Transverse colon (tissue), 4 donors: ENCODE data around the gene WNT7A. TPM values are rescaled to one million over a fixed set of nuclear protein-coding genes. Genes with fewer than 3 reads are reported as not detected.

ENCODE experiments used
- DNase-seq: peaks from one replicate; pipeline ENCODE4 v3.0.0-alpha.2; 2019
- H3K27ac ChIP-seq, 4 donors: fragments of 200-600 bp; sonication (generic); 2 replicates each; pipeline ENCODE4 v1.5.1; 2016 to 2018; ENCODE audit warnings: inconsistent platforms in 4 of 4
- H3K27me3 ChIP-seq: fragments of 200-600 bp; sonication (generic); 2 replicates; pipeline ENCODE4 v1.5.1; 2017; ENCODE audit warnings: inconsistent platforms
- H3K36me3 ChIP-seq, 4 donors: fragments of 200-600 bp; sonication (generic); 2 replicates each; pipeline ENCODE4 v1.5.1; 2017 to 2019; ENCODE audit warnings: inconsistent platforms in 4 of 4
- H3K4me1 ChIP-seq, 4 donors: fragments of 200-600 bp; sonication (generic); 2 replicates each; pipeline ENCODE4 v1.5.1; 2017 to 2020; ENCODE audit warnings: inconsistent platforms in 4 of 4
- H3K4me3 ChIP-seq, 4 donors: fragments of 200-600 bp; sonication (generic); 1 replicate in 1 of 4; 2 replicates in 3 of 4; pipeline versions ENCODE4 v1.5.1 to v1.6.1; 2017 to 2019; ENCODE audit warnings: inconsistent platforms in 4 of 4
- H3K9me3 ChIP-seq, 2 donors: fragments of 200-600 bp; sonication (generic); 2 replicates each; pipeline ENCODE4 v1.5.1; 2017 to 2019; ENCODE audit warnings: inconsistent platforms in 2 of 2
- EP300 ChIP-seq: sonication (generic); formaldehyde crosslinking; IDR thresholded peaks from one replicate; pipeline ENCODE4 v1.6.1; 2017; ENCODE audit warnings: antibody characterized with exemption, low read depth
- POLR2A ChIP-seq: fragments of 450-650 bp; IDR thresholded peaks from one replicate; pipeline ENCODE4 v1.6.1; 2016; ENCODE audit warnings: antibody characterized with exemption, mild to moderate bottlenecking, moderate library complexity
- POLR2AphosphoS5 ChIP-seq, 3 donors: sonication (generic); formaldehyde crosslinking; IDR thresholded peaks; one replicate each; pipeline ENCODE4 v1.6.1; 2016; ENCODE audit warnings: antibody characterized with exemption in 3 of 3
- WGBS, 2 donors: methylation state at CpG; one replicate each; pipeline ENCODE4 v1.1.5; 2018; ENCODE audit warnings: low coverage in 1 of 2; 5-methylcytosine and 5-hydroxymethylcytosine counted together
- in situ Hi-C, 4 donors: fragments of 200-750 bp; cut with MboI; loops; one replicate each; pipeline versions ENCODE4 v1.15.0 to v1.15.1; 2017; ENCODE audit warnings: low sequenced_read_pairs in 3 of 4, low pct_ligation_motif_present in 1 of 4, low pct_unique_long_range_greater_than_20kb in 1 of 4
- intact Hi-C: fragments of 100-400 bp; cut with DNase I; formaldehyde crosslinking; loops from one replicate; pipeline ENCODE4 v1.15.1; 2023; ENCODE audit warnings: low total_unique reads
- total RNA-seq, 4 donors: library from RNA; depleted of rRNA; stranded (reverse); fragments of >200 nt; gene quantifications; one replicate each; pipeline ENCODE4 v1.1.0, GENCODE V29; 2016
- TF ChIP-seq, protein P1 (sequence below), 5 experiments: fragments of 200-600 bp in 3 of 5; fragments of 450-650 bp in 2 of 5; sonication (generic) in 3 of 5; IDR thresholded peaks; 1 replicate in 2 of 5; 2 replicates in 3 of 5; pipeline ENCODE4 v1.5.1; 2016 to 2017; ENCODE audit warnings: antibody characterized with exemption in 5 of 5, inconsistent platforms in 3 of 5, mild to moderate bottlenecking in 2 of 5, moderate library complexity in 1 of 5

WNT7A gene
- total RNA-seq, 4 donors from 2014 or later, result not detected

GRCh38 chr3:13785351-13785750 lies 94.5 kb downstream of the WNT7A start:
- TF ChIP-seq, protein P1, sequence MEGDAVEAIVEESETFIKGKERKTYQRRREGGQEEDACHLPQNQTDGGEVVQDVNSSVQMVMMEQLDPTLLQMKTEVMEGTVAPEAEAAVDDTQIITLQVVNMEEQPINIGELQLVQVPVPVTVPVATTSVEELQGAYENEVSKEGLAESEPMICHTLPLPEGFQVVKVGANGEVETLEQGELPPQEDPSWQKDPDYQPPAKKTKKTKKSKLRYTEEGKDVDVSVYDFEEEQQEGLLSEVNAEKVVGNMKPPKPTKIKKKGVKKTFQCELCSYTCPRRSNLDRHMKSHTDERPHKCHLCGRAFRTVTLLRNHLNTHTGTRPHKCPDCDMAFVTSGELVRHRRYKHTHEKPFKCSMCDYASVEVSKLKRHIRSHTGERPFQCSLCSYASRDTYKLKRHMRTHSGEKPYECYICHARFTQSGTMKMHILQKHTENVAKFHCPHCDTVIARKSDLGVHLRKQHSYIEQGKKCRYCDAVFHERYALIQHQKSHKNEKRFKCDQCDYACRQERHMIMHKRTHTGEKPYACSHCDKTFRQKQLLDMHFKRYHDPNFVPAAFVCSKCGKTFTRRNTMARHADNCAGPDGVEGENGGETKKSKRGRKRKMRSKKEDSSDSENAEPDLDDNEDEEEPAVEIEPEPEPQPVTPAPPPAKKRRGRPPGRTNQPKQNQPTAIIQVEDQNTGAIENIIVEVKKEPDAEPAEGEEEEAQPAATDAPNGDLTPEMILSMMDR (IDR thresholded peaks at IDR 0.05), result no peak
- no peak for TF ChIP-seq POLR2A
- Histone ChIP-seq H3K27ac (no peak overlapping the region), H3K4me3 (no peak overlapping the region), H3K4me1 (no peaks in the 10 kb centered on the region), H3K9me3 (no peaks in the 10 kb centered on the region), H3K27me3 (peaks cover 6% of the 10 kb centered on the region), H3K36me3 (no peaks in the 10 kb centered on the region)
- intact Hi-C loops (no loop called here), in situ Hi-C loops (no loop called here)
- DNase-seq, result no peak
- WGBS, 2 donors, result 60 to 73% methylated on average over 1 to 7 of the region's 7 CpGs

GRCh38 chr3:13783476-13783875 lies 96.4 kb downstream of the WNT7A start:
- no peaks in the 10 kb centered on the region for H3K4me1 ChIP-seq
- in situ Hi-C loops, result no loop called here
- no peak overlapping the region for H3K27ac ChIP-seq
- DNase-seq, result no peak
- no peak for TF ChIP-seq POLR2A
- no peak for TF ChIP-seq POLR2AphosphoS5 (IDR thresholded peaks at IDR 0.05)
- TF ChIP-seq, protein P1 (IDR thresholded peaks at IDR 0.05), result no peak
- TF ChIP-seq EP300, result no peak
- no peak overlapping the region for H3K4me3 ChIP-seq
- WGBS, 2 donors, result 41 to 59% methylated on average over 8 of the region's 8 CpGs
- no peaks in the 10 kb centered on the region for H3K9me3 ChIP-seq
- intact Hi-C loops, result no loop called here
- H3K36me3 ChIP-seq, result no peaks in the 10 kb centered on the region
- peaks cover 6% of the 10 kb centered on the region for H3K27me3 ChIP-seq

- Histone ChIP-seq H3K9me3 (no peaks in the 10 kb centered on the region), H3K27ac (no peak overlapping the region), H3K27me3 (peaks cover 6% of the 10 kb centered on the region), H3K4me3 (no peak overlapping the region), H3K4me1 (no peaks in the 10 kb centered on the region), H3K36me3 (no peaks in the 10 kb centered on the region)
- WGBS, 2 donors, result 24 to 36% methylated on average over 9 to 11 of the region's 11 CpGs
- intact Hi-C loops (no loop called here), in situ Hi-C loops (no loop called here)
- TF ChIP-seq, protein P1 (IDR thresholded peaks at IDR 0.05), result no peak
- TF ChIP-seq POLR2AphosphoS5 (IDR thresholded peaks at IDR 0.05), result no peak
- no peak for TF ChIP-seq POLR2A
- TF ChIP-seq EP300, result no peak
- no peak for DNase-seq
These were observed 97.4 kb downstream of the WNT7A start for GRCh38 chr3:13782501-13782900.

DNA sequence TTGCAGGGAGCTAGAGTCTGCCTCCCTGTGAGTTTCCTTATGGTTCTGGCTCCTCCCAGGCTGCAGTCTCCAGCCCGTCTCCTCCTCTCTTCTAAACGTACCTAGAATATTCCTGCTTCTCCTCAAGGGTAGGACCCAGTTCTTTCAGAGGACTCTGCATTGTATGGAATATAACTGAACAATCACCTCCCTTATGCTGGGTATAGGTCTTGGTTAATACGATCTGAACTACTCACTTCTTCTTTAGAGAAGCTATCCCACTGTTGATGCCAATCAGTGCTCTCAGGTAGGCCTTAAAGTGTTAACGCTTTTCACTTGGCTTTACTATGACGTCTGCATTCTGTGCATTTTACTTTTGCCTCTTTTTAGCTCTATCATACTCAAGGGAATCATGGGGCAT lies 98.5 kb downstream of the WNT7A start:
- in situ Hi-C loops, result no loop called here

GRCh38 chr3:13780432-13781176 lies 99.3 kb downstream of the WNT7A start:
- H3K27ac ChIP-seq, result no peak overlapping the region
- H3K36me3 ChIP-seq, result no peaks in the 10 kb centered on the region
- TF ChIP-seq POLR2A, result no peak
- TF ChIP-seq EP300, result no peak
- TF ChIP-seq, protein P1 (IDR thresholded peaks at IDR 0.05), result no peak
- TF ChIP-seq POLR2AphosphoS5 (IDR thresholded peaks at IDR 0.05), result no peak
- H3K27me3 ChIP-seq, result peaks cover 6% of the 10 kb centered on the region
- intact Hi-C loops, result no loop called here
- H3K4me3 ChIP-seq, result no peak overlapping the region
- in situ Hi-C loops, result no loop called here
- no peaks in the 10 kb centered on the region for H3K9me3 ChIP-seq
- 55% methylated on average over 10 of the region's 11 CpGs; no CpG with 5 or more reads in 1 of the 2 donors for whole genome bisulfite sequencing, 2 donors
- H3K4me1 ChIP-seq, result no peaks in the 10 kb centered on the region
- no peak for DNase-seq

More for the DNA sequence above, 98.5 kb downstream of the WNT7A start:
- Histone ChIP-seq H3K36me3 (no peaks in the 10 kb centered on the region), H3K4me1 (no peaks in the 10 kb centered on the region), H3K27ac (no peak overlapping the region), H3K4me3 (no peak overlapping the region), H3K27me3 (peaks cover 6% of the 10 kb centered on the region), H3K9me3 (no peaks in the 10 kb centered on the region)
- TF ChIP-seq POLR2A, result no peak
- intact Hi-C loops, result no loop called here
- no peak for DNase-seq
- 52 to 64% methylated on average over 5 of the region's 5 CpGs for WGBS, 2 donors
